HG02973 (cell line): ENCODE measurements around the gene JAKMIP1.
A peak's percentile ranks its signal among the peaks of the same experiment; 100 is the strongest.
"Not testable (repeated sequence)": the region's sequence is repeated elsewhere in the genome, so short reads cannot be mapped to it uniquely, and the experiment has no call there.

Experiments used
- ATAC-seq: cut with Tn5 transposase; IDR thresholded peaks from one replicate; pipeline ENCODE4 v1.9.1; 2021; ENCODE audit warnings: moderate library complexity; ENCODE audit not compliant: unreplicated experiment

Gene JAKMIP1

GRCh38 chr4:6229671-6230501 is 29.5 kb upstream of the JAKMIP1 start:
- ATAC-seq = no peak

DNA sequence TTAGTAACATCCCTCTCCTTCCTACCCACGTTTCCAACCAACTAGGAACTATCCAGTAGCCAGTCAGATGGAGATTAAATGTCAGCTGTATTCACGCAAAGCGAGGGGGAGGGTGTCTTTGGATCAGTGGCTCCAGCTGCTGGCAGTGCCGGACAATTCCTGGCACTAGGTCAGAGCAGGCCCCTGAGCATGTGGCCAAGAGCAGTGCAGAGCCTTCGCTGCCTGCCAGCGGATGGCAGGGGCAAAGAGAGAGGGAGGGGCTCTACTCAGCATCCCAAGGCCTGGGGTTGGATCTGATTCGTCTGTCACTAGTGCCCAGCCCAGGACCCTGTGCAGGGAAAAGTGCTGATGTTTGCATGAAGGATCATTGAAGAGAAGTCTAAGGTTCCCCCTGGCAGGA is 28.7 kb upstream of the JAKMIP1 start:
- ATAC-seq = no peak

- no peak for ATAC-seq
Observed at GRCh38 chr4:6228158-6229067, 28.1 kb upstream of the JAKMIP1 start.

- ATAC-seq = no peak
Observed at GRCh38 chr4:6227412-6228157, 27.2 kb upstream of the JAKMIP1 start.

GRCh38 chr4:6226506-6226905 is 26.2 kb upstream of the JAKMIP1 start:
- ATAC-seq = no peak

GRCh38 chr4:6225469-6225868 is 25.1 kb upstream of the JAKMIP1 start:
- no peak for ATAC-seq

DNA sequence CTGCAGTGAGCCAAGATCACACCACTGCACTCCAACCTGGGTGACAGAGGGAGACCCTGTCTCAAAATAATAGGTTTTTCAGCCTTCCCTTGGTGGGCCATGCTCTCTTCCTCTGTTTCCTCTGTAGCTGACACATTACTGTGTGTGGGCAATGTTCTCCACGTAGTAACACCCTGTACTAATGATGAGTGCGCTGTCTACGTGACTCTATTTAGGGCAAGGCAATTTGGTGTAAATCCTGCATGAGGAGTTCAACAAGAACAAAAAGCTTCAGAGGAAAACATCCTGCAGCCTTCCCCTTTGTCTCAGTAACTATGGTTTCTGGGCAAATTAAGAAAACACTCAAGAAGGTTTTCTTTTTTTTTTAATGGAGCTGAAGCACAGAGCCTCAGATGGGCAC is 24.4 kb upstream of the JAKMIP1 start:
- ATAC-seq = no peak

DNA sequence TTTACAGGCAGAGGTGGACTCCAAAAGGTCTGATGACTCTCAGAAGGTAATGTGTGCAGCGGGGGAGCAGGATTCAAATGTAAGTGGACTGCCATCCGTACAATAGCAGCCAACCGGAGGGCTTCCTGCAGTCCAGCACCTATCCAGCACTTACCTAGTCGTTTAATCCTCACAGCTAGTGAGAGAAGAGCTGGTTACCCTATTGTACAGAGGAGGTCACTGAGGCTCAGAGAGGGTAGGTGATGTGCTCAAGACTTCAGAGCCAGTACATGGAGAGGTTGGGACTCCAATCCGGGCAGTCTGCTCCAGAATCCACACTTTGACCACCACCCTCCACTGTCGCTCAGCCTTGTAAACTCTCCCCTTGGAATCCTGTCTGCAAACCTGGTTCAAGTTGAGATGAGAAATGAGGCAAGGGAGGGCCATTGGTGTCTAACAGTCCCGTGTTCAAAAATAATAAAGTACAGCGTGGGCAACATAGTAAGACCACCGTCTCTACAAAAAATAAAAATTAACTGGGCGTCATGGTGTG is 22.5 kb upstream of the JAKMIP1 start:
- ATAC-seq = no peak

DNA sequence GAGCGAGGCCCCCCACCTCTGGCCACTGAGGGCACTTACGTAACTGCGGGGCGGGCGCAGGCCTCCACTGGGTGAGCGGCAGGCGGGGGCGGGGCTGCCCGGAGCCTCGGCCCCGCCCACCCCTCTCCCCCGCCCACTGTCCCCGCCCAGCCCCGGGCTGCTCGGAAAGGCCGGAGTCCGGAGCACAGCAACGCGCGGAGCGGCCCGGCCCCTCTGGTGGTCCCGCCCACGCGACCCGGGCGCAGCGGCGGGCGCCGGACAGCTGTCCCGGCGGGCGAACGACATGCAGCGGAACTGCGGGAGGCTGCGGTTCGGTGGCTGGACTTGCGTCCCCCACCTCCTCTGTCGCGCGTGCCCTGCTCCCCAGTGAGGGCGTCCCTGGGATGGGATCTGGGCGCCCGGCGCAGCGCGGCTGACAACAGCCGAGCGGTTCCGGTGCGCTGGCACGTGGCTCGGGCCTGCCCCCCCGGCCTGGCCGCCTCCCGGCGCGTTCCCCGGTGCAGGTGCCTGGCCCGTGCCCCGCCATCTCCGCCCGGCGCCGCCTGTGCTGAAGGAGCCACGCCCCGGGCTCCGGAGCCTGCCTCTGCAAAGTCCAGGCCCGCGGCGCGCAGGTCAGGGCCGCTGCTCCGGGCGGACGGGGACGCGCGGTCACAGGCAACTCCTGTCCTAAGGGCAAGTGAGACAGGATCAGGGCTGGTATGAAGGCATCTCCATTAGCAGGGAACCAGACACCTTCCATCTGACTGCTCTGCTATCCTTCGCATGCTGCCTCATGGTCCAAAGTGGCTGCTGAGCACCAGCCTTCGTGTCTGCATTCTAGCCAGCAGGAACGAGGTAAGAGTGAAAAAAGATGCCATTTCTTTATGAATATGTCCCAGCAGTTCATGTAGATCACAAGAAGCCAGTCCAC is 21.8 kb upstream of the JAKMIP1 start:
- no peak for ATAC-seq

DNA sequence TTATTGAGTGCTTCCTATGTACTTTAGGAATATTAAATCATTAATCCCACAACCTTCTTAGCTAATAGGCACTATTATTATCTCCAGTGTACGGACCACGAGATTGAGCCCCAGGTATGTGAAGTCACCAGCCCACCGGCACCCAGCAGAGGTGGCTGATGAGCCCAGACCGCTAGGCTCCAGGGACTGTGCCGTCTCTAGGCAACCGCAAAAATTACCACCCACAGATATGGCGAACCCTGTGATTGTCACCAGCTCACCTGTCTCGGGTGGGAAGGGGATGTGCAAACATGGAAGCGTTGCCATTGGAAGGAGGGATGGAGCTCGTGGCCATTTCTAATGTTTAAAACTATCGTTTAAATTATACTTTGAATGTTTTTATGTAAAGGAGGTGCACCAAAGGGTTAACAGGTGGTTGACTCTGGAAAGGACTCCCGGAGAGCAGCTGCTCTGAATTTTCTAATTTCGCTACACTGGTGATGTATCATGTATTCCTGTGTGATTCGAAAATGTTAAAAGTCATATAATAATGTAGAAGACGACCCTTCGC is 21.0 kb upstream of the JAKMIP1 start:
- ATAC-seq = no peak

DNA sequence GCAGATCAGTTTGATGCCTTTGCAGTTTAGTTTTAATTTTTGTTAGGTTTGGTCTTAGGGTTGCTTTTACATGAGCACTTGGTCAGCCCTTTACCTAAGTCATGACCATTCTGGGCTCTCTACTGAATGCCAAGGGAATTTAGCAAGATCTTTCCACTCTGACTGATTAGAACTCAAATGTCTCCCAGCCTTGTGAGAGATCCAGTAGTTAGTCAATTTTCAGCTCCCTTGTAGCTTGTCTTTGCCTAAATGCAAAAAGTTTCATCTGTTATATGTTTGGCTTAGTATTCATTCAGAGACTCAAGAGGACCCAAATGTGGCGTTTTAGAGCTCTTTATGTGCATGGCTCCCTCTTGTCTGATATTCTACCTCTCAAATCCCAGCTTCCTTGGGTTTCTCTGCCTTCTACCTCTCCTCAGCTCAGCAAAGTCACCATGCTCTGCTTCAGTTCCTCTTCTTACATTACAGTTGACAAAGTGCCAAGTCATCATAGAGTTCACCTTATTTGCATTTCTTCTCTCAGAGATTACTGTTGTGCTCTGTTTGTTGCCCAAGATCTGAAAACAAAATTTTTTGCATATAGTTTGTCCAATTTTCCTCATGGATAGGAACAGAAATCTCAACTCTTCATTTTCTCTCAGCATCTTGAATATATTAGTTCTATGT is 17.5 kb upstream of the JAKMIP1 start:
- ATAC-seq = peak; percentile 89

- ATAC-seq = no peak
Observed at GRCh38 chr4:6216588-6216987, 16.2 kb upstream of the JAKMIP1 start.

DNA sequence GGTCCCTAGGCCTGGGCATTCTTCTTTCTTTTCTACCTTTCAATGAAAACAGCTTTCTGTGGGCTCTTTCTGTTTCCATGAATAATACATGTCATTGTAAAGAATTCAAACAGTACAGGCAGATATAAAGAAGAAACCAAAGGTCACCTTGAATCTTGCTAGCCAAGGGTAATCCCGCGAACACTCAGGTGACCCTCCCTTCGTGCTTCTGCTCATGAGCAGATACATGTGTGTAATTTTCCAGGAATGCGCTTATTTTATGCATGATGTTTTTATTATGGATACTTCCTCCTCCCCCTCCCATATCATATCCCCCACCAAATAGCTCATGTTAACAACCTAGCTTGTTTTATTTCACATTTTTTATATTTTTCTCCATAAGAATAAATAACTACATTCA is 9.6 kb upstream of the JAKMIP1 start:
- no peak for ATAC-seq

- ATAC-seq = not testable (repeated sequence)
Observed at GRCh38 chr4:6209291-6209690, 8.9 kb upstream of the JAKMIP1 start.

- ATAC-seq = no peak
Observed at GRCh38 chr4:6208416-6208815, 8.1 kb upstream of the JAKMIP1 start.

- ATAC-seq = no peak
Observed at GRCh38 chr4:6207602-6208001, 7.3 kb upstream of the JAKMIP1 start.

DNA sequence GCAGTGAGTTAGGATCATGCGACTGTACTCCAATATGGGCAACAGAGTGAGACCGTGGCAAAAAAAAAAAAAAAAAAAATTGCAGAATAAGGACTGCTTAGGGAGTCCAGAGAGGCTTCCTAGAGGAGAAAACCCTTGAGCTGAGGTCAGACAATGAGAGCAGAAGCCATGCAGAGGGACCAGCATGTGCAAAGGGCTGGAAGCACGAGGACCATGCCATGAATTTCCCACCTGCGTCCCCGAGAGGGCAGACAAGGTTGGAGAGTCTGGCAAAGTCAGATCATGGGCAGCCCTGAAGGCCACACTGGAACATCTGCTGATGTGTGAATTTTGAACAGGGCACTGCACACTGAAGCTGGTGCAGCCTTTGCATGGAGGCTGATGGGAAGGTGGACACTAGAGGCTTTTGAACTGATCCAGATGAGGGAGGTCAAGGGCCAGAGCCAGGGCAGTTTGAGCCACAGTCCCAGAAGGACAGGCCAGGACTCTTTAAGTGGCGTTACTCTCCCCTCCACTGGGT is 6.5 kb upstream of the JAKMIP1 start:
- no peak for ATAC-seq

DNA sequence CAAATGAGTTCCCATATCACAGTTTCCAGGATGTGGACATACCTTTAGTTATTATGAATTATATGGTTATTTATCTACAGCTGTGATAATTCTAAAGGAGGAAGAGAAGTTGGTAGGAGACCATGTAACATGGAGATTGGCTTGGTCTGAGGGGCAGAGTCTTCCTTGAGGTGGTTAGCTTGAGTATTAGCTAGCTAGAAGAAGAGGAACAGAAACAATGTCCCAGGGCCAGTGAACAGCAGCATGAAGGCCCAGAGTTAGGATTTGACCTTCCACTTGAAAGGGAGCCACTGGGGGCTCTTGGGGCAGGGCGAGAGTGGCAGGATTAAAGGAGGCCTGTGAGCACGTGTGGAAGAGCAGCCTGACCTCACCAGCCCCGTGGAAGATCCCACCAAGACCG is 5.6 kb upstream of the JAKMIP1 start:
- no peak for ATAC-seq

DNA sequence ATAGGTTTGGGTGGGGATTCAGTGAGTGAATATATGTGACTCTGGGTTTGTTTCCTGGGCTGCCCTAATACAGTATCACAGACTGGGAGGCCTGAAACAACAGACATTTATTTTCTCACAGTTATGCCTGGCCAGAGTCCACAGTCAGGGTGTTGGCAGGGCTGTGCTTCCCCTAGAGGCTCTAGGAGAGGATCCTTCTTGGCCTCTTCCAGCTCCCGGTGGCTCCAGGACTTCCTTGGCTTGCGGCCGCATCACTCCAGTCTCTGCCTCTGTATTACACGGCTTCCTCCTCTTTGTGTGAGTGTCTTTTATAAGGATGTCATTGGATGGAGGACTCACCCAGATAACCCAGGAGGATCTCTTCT is 5.2 kb upstream of the JAKMIP1 start:
- no peak for ATAC-seq
